Stimulated activated CD4-positive, alpha-beta T cell treated with anti-CD3 and anti-CD28 coated beads, Interleukin-4, amount 100 ng/mL, for 4 hours (primary cell): Measurements from ENCODE around the gene ADIG.

ENCODE experiments used
- DNase-seq, 2 experiments: peaks; one replicate each; pipeline ENCODE4 v3.0.0-alpha.2; 2020

The ADIG gene

DNA sequence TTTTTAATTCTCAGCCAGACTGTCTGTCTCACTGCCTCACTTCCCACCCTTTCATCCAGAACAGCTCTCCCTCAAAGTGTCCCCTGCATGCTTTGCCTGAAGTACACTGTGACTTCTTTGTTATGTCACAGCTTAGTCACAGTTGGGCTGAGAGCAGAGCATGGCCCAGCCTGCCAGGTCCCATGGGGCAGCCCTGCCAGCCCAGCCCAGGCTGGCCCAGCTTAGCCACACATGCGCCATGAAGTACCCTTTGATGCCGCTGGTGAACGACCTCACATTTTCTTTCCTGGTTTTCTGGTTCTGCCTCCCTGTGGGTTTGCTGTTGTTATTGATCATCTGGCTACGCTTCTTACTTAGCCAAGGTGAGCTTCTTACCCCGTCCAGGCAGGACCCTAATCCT lies at the start of gene ADIG:
Gene ADIG (plus strand): TSS at position 185 of the 400 bp plus-strand sequence. CDS start 54 bp downstream, at position 239.
- DNase-seq, result no peak

DNA sequence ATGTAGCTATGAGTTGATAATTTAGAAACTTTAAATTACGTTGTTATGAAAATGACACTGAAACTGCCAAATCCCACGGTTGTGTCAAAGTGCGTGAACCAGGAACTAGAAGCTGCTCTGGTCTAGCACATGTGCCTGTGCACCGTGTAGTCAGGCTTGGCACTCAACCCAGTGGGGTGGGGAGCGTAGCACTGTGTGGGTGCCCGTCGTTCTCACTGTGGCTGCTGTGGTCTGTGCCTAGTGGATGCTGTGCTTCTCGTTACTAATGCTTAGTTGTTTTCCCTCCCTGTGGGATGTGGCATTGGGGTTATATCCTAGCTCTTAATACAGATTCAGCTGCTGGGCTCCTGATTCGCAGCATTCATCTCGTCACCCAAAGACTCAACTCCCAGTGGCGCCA lies 46.2 kb upstream of the ADIG start:
- DNase-seq, result no peak

DNA sequence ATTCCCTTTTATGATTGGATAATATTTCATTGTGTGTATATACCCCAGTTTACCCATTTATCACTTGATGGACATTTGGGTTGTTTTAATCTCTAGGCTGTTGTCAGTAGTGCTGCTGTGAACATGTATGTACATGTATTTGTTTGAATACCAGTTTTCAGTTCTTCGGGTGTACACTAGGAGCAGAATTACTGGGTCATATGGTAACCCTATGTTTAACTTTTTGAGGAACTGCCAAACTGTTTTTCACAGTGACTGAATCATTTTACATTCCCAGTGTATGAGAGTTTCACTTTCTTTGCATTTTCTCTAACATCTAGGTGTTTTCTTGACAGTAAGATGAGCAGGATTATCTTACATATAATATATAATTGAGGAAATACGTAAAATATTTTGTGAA lies 44.7 kb upstream of the ADIG start:
- DNase-seq, result no peak

DNA sequence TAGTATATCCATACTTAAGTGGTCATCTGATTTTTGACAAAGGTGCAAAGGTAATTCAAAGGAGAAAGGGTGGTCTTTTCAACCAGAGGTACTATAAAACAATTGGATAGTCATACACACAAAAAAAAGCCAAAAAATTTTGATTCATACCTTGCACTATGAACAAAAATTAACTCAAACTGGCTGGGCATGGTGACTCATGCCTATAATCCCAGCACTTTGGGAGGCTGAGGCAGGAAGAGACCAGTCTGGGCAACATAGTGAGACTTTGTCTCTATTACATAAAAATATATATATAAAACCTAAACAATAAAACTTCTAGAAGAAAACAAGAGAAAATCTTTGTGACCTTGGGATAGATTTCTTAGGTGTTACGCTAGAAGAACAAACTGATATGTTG lies 43.8 kb upstream of the ADIG start:
- DNase-seq, result no peak

DNA sequence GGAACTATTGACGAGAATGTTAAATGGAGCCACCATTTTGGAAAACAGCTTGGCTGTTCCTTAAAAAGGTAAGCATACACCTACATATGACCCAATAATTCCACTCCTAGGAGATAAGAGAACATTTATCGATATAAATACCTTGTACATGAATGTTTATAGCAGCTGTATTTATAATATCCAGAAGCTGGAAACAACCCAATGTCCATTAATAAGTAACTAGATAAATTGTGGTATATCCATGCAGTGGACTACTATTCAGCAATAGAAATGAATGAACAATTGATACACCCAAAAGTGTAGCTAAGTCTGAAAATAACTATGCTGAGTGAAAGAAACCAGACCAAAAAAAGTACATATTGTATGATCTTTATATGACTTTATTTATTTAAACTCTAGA lies 42.2 kb upstream of the ADIG start:
- DNase-seq, result no peak

DNA sequence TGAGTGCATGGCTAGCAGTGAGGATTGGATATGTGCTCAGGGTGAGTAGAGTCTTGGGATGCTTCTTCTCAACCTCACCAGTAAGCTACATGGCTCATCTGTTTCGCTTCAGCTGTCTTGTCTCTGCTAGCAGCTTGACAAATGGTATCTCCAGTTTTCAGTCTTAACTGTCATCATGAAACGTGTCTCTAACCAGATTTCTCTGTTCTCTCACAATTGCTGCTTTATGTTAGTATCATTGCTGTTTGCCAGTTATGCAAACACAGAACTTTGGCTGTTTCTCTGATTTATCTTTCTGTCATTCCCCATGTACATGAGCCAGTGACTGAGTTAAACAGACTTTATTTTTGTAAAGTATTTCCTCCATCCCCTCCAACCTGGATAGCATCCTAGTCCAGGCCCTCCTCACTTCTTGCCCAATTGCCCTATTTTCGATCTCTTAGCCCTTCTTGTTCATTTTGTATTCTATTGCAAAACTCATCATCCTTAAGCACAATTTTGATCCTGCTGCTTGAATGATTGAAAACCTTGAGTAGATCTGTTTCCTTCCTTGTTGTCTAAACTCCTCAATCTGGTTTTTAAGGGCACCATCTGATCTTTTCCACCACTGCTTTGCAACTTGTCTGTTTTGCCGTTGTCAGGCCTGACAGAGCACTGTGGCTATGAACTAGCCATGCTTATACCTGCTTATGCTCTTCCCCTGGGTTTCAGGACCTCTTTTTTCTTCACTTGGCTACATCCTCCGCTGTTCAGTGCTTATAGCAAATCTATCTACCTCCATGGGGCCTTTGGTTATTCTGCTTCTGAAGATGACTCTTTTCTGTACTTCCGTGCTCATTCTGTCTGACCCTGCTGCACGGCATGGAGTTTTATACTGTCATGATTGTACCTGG lies 37.7 kb upstream of the ADIG start:
- no peak for DNase-seq

DNA sequence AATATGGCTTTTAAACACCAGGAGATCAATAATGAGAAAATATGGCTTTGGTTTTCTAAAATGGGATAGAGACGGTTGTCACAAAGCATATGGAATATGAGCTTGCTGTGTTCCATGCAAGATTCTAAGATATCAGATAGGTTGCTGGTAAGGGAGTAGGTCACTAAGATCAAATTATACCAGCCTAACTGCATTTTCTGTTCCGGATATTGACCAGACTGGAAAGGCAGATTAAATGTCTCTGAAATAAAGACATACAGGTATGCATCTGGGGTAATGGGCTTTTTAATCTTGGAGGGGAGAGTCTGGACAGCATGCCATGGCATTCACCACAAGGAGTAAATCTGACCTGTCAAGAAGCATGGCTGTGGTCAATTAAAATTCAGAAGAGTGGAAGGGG lies 35.2 kb upstream of the ADIG start:
- DNase-seq, result no peak

DNA sequence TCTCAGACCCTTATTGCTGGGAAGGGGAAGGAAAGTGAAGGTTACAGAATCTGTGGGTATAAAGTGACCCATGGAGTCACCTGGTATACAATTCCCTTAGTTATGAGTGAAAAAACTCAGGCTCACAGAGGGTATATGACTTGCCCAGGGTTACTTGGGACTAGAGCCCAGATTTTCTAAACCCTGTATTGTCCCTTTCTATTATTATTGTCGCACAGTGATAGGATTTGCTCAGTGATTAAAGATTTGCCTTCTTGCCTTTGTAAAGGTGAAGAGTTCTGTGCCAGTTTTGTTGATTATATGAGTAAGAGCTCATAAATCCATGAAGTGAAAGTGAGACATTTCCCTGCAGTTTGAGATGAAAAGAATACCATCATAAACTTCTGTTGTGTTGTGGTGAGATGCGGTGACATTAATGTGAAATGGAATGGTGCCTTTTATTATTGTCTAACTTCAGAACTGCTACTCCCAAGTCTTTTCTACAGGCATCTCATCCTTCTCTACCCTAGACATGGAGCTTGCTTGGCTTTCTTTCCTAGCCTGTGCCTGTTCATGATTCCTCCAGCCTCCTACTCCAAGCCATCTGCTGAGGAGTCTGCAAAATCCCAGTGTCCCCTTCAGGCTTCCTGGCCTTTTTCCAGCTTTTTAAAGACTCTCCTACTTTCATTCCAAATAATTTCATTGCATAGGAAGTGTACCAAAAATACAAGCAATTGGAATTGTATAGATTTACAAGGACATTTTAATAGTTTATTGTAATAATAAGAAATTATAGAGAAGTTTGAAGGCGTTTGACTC lies 33.5 kb upstream of the ADIG start:
- no peak for DNase-seq

DNA sequence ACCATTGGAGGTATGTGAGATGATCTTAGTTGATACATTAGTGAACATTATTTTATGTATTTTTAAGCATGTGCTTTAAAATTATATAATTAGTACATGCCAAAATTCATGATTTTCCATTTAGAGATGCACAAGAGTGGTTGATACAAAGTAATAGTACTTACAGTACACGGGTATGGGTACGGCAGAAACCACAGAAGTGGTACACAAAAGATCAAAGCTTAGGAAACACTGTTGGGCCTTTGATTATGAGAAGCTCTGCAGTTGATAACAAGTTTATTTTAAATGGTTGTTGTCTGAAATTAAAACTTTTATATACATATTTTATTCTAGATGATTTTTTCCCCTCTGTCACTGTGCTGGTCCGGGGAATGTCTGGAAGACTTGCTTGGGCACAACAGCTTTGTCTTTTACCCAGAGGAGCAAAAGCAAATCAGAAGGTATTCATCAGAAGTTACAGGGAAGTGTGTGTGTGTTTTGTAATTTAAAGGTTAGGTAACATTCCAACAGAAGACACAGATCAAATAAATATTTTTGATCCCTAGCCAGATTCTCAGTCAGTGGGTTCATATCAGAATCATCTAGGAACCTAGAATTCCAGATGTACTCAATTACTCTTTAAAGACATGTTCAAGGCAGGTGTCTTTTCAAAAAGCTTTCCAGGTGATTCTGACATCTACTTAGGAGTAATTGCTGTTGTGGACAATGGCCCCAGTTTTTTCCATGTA lies 32.5 kb upstream of the ADIG start:
- DNase-seq, result no peak

DNA sequence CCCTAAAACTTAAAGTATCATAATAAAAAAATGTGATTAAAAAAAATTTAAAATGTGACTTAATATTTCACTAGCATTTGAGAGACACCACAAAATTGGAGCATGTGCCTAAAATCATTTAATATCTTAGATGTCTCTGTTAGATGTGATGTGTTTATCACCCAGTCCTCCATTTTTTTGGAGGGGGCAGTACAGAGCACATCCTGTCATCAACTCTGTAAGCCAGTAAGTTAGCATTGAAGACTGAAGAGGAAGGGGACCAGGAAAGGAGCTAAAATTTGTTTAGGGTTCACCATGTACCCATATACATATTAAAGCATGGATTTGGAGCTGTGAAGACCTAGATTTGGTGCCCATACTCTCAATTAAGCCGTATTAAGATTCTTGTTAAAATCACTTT lies 30.7 kb upstream of the ADIG start:
- no peak for DNase-seq

DNA sequence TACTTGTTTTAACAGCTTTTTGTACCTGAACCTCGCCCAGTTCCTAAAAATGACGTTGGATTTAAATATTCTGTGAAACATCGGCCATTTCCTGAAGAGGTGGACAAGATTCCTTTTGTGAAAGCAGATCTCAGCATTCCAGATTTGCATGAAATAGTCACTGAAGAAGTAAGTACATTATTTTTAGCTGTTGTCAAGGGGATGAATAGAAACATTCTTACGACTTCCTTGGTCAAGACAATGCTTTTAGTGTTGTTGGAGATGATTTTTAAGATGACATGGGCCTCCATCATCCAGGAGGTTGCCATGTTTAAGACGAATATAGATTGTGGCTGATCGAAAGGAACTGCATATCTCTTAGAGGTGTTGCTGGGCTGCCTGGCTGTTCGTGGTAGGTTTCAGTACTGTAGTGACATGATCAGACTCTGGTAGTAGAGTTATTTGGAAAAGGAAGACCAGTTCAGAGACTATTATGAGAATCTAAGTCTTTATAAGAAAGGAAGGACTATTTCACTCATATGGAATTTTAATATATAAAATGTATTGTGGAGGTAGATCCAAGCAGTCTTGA lies 29.9 kb upstream of the ADIG start:
- no peak for DNase-seq

DNA sequence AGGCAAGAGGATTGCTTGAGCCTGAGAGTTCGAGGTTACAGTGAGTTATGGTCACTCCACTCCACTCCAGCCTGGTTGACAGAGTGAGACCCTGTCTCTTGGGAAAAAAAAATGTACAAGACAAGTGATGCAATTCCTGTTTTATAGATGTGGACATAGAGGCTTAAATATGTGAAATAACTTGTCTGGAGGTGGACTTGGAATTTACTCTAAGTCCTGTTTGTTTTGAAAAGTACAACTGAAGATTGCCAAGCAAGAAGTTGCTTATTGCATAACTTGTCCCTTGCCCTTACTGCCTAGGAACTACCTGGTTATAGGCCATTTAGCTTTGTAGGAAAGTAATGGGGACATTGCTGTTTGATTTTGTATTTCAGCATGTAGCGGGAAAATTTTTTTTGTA lies 26.0 kb upstream of the ADIG start:
- no peak for DNase-seq

DNA sequence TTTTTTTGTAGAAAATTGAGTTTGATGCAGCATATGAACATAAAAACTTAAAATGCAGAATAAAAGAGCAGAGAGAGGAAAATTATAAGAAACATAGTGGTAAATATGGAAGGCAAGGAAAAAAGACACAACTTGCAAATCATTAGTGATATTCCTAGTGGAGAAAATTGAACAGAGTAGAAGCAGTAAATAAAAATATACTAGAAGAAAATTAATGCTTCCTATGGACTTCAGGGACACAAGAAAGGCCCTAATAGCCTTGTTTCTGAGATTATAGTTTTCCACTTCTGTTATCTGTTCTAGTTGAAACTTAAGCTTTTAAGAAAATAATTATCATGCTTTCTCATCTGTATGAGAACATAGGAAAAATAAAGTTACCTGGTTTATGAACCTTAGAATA lies 25.6 kb upstream of the ADIG start:
- DNase-seq, result no peak

DNA sequence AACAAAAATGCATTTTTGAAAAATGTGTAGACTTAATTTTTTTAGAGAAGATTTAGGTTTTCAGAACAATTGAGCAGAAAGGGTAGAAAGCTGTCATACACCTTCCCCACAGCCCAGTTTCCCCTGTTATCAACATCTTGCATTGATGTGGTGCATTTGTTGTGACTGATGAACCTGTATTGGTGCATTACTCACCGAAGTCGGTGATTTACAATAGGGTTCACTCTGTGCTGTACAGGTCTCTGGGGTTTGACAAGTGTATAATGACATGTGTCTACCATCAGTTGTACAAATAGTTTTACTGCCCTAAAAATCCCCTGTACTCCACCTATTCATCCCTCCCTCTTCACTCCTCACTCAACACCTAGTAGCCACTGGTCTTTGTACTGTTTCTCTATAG lies 23.8 kb upstream of the ADIG start:
- DNase-seq, result no peak

DNA sequence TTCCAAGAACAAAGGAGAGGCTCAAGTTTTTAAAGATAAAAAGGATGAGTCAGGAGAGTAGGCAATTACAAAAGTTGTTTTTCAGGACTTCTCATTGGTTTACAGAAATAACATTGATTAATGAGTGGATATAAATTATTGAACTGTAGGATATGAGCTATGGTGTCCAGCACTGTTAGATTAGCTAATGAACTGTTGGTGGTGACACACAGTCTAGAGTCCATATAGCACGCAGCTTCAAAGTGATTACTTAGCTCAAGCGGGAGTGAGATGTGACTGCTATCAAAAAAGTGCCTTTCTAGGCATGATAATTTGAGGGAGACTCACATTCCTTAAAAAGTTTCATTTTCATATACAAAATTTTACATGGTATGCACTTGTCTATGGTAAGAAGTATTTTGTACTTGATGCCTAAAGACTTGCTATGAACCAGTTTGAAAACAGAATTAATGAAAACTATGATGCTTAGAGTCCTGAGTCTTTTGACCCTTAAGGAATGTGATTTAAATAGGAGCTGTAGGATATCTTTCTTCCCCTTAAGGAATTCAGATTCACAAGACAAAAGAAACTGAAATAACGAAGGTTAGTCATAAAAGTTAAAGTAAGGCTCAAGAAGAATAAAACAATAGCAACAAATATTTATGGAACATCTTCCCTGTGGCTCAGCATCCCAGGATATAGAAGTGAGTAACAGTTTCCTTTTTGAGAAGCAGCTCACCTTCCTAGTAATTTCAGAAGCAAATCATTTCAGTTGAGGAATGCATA lies 22.2 kb upstream of the ADIG start:
- no peak for DNase-seq

DNA sequence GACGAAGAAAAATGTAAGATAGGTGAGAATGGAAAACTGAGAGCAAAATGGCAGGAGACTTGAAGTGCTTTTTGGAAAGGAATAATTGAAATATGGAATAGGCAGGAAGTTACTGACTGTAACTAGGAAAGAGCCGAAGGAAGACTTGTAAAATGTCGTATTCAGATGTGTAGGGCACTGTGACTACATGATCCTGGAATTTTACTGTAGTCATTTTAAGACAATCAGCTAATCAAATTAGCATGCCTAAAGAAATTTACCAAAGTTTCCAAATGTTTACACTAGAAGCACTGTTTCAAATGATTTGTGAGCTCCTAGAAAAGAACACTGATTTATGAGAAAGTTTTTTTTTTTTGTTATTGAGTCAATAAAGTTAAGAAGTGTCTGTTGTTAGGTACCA lies 21.2 kb upstream of the ADIG start:
- no peak for DNase-seq

DNA sequence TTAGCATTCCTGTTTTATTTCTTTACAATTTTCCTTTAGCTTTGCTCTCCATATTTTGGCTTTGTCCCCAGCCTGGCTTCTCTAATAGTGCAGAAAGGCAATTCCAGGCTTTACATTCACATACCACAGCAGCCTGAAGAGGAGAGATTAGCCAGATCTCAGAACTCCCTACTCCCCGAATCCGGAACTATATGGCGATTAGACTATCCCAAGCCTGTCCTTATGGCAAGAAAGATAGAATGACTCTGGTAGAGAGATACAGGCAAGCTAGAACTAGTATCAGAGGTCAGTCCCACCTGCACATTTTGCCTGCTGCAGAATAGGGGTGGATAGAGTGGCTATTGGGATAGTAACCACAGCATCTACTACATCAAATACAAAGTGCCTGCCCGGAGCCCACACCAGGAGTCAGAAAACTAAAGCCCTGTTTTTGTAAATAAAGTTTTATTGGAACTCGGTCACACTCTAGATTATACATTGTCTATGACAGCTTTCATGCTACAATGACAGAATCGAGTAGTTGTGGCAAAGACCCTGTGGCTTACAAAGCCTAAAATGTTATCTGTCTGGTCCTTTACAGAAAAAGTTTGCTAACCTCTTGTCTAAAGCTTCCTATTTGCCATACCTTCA lies 17.1 kb upstream of the ADIG start:
- DNase-seq, result no peak

DNA sequence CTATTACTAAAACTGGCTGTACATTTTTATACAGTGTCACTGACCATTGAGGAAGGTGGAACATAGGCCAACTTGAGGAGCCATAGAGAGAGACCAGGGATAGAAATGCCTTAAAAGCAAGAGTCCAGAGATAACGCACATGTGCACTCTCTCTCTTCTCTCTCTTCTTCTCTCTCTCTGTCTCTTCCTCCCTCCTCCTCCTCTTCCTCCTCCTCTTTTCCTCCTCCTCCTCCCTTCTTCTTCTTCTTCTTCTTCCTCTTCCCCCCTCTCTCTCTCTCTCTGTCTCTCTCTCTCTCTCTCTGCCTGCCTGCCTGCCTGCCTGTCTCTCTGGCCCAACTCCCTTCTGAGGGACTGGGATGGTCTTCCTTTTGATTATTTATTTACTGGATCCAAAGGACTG lies 16.3 kb upstream of the ADIG start:
- no peak for DNase-seq

DNA sequence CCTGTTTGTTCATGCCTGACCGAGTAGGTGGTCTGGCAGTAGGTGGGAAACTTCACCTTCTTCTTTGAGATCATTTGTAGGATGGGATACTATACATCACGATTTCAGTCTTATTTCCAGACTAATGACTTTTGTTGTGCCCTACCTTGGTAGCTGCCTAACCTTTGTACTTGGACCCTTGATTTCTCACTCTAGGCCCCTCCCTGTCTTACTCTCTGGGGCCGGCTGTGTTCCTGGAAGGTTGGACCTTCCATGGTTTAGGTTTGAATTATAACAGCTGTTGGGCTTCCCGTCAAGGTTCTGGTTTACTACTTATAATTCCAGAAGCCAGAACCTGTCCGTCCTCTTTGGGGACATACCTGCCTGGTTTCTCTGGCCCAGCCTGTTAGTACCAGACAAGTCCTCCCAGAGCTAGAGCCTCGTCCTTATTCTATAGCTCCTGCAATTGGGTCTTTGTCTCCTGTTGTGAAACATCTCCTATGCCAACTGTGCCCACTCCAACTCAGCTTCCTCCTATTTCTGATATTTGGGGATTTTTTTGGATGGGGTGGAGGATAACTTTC lies 14.9 kb upstream of the ADIG start:
- no peak for DNase-seq

DNA sequence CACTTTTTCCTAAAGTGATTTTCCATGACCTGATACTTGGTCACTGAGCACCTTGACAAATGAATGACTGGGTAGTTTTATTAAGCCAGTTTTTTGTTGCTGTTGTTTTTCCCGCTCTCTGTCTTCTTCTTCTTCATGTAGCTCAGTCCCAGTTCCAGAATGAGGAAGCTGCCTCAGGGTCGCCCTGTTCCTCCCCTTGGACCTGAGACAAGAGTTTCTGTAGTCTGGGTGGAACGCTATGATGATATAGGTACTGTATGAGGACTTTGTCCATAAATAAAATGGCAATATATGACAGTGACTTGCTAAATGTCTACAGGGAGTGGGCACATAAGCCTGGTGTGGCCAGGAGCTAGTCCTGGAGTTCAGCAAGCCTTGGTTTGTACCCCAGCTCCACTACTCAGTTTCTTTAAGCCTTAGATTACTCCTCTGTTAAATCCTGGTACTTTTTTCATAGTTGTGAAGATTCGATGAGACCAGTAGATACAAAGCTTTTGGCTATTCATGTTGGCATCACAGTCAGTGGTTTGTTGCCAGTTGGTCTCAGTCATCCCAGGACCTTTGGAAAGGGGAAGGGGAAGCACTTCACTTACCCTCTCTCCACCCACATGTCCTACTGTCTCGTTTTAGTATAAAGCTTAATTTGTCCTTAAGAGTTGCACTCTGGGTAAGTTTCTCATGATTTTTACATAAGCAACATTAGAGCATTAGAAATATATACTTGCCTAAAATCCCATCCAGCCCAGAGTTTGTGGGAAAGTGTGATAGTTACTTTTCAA lies 11.1 kb upstream of the ADIG start:
- no peak for DNase-seq

DNA sequence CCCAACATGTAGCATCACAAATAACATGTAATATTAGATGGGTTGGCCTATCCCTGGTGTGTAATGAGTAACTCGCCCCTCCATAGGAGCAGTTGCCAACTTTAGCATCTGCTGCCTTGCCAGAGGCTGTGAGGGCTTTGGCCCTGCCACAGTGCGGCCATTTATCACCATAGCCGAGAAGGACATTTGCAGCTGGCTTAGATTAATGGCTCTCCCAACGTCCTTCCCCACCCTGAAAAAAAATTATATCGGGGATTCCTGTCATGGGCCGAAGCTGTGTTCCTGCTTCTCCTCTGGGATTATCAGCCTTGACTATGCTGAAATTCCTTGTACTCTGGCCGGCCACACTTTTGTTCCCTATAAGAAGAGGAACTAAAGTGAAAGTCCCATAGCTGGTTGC lies 7.6 kb upstream of the ADIG start:
- DNase-seq, result no peak
